HG03139 (cell line): ENCODE data around the gene TINAG.

Experiments
- ATAC-seq: cut with Tn5 transposase; IDR thresholded peaks from one replicate; pipeline ENCODE4 v1.9.1; 2021; ENCODE audit not compliant: unreplicated experiment

Gene TINAG

GRCh38 chr6:54308289-54308985 lies at the start of gene TINAG:
Gene TINAG, plus strand, starts transcription at chr6:54308441. Its CDS starts 110 bp downstream, at chr6:54308551.
- ATAC-seq = no peak

GRCh38 chr6:54260025-54260424 lies 48.2 kb upstream of the TINAG start:
- no peak for ATAC-seq

GRCh38 chr6:54262499-54262898 lies 45.7 kb upstream of the TINAG start:
- ATAC-seq = no peak

GRCh38 chr6:54262971-54263370 lies 45.3 kb upstream of the TINAG start:
- no peak for ATAC-seq

DNA sequence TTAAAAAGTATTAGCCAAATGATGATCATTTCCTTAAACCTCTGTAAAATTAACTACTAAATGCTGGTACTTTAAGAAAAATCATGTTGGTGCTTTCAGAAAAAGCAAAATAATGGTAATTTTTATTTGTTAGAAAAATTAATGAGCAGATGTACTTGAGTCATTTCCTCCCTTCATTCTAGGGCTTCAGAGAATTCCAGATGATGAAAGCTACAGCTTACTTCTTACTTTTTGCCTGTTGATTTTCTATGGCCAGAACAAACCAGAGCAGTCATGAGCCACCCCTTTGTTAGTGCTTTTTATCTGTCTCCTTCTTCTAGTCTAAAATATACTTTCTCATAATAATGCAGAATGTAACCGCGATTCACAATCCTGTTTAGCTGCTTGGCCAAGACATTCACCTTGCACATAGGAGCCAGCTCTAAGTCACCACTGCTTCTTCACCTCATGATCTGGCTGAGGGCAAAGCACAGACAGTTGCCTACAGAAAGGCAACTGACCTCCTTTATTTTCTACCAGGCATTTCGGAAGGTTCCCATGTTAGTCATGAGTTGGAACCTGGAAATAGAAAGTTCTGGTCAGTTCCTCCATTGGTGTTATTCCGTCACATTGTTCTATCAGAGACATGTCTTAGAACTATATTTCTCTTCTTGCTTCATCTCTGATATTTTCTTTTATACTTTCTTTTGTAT lies 43.5 kb upstream of the TINAG start:
- no peak for ATAC-seq

- no peak for ATAC-seq
These were observed 41.8 kb upstream of the TINAG start for GRCh38 chr6:54266400-54266923.

DNA sequence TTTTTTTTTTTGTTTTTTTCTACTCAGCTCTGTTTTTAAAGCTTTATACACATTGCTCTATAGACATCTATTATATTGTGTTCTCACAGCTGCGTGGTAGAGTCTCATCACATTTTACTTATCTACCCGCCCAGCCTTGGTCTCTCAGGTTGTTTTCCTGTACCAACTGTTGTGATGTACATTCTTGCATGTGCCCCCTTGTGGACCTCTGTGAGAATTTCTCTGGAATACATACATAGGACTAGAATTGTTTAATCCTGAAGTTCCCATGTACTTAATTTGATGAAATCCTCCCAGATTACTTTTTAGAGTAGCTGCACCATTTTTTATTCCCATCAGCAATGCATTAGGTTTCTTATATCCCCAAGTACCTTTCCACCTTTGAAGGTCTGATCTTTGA lies 40.4 kb upstream of the TINAG start:
- no peak for ATAC-seq

GRCh38 chr6:54273214-54273820 lies 34.9 kb upstream of the TINAG start:
- no peak for ATAC-seq

DNA sequence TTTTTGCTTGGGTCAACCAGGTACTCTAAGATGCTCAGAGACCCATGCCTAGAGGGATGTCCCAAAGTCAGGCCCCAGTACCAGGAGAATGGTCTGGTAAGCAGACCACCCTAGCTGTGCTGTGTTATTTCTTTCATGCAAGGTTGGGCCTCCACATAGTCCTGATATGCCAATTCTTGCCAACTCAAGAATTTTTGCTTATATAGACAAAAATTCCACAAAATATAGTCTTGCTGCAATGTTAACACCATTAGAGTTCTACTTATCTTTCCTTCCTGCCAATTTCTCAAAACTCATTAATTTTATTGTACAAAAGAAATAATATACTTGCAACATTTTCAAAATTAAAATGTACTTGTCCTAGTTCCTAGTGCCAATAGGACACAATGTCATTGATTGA lies 33.9 kb upstream of the TINAG start:
- ATAC-seq = no peak

GRCh38 chr6:54282186-54282585 lies 26.1 kb upstream of the TINAG start:
- ATAC-seq = no peak

GRCh38 chr6:54284161-54284860 lies 23.9 kb upstream of the TINAG start:
- ATAC-seq = no peak

GRCh38 chr6:54285595-54285994 lies 22.6 kb upstream of the TINAG start:
- no peak for ATAC-seq

DNA sequence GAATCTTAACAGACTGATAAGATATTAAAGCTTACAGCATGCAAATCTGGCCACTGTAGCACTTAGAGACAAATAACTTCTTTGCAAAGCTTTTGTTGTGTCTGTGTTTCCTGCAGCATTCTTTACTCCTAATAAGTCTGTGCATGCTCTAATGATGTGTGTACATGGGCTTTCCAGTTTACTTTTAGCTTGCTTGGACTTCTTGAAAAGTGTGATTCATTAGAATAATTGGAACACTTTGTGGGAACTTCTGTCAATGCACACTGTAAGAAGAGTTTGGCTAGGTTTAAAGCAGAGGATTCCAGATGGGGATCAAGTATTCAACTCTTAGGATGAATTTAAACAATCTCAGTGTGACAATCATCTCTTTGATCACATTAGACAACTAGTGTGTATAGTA lies 22.1 kb upstream of the TINAG start:
- no peak for ATAC-seq

DNA sequence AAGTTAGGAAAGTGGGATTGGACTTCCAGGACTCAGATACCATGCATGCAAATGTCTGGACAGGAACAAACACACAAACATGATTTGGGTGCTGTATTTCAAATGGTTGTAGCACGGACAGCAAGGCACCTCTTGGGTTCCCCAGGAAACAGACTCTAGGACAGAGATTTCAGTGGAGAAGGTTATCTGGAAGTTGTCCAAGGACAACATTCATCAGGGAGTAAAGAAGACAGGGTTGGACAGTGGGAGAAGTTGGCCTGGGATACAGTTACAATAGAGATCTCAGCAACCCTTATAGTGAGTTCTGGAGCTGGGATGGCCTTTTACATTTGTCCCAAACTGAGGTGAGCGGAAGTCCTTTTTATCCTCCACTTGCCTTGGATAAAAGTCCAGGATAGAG lies 19.8 kb upstream of the TINAG start:
- ATAC-seq = no peak

DNA sequence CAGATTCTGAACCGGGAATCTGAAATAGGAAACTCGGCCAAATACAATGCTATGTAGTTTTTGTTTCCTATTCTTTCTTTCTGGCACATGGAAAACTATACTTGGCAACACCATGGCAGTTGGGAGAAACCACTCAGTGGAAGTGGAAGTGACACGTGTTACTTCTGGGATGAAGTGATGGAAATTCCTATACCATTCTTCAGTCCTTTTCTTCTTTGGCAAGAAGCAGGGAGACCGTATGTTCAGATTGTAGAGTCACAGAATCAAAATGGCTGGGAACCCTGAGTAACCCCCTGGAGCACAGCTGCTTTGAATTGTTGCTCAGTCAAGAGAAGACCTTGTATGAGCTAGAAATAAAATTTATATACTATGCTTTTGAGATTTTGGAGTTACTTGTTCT lies 18.8 kb upstream of the TINAG start:
- ATAC-seq = no peak

GRCh38 chr6:54291146-54291545 lies 17.1 kb upstream of the TINAG start:
- ATAC-seq = peak; percentile 75

GRCh38 chr6:54291738-54292137 lies 16.5 kb upstream of the TINAG start:
- ATAC-seq = peak; percentile 86

- ATAC-seq = no peak
These were observed 13.2 kb upstream of the TINAG start for GRCh38 chr6:54294965-54295532.

DNA sequence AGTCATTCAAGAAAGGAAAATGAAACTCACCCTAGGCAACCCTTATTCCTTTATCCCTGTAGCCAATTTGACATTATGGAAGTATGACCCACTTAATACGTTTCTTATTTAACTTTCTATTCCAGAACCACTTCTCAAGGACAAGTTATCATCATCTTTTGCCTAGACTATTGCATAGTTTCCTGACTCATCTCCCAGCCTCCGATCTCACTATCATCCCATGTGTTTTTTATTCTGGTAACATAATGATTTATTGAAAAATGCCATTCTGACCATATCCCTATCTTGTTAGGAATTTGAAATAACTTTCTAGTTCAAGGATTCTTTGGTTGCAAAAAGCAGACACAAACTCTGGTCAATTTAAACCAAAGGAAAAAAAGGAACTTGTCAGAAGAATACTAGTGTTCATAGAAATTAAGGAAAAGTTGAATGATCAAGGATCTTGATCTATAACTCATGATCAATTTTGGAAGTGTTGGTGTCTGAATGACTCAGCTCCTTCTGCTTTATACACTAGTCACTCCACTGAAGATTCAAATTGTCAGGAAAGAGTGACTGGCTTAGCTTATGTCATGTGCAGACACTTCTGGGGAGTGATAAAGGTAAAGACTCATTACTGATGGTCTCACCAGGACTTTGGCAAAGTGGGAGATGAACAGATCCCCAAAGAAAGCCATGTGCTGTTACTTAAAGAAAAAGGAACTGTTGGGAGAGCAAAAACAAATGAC lies 8.5 kb upstream of the TINAG start:
- no peak for ATAC-seq

GRCh38 chr6:54301770-54302169 lies 6.5 kb upstream of the TINAG start:
- ATAC-seq = no peak
